Neural crest cell (in vitro differentiated cells): ENCODE results near the gene ME2. TPM values are rescaled to one million over a fixed set of nuclear protein-coding genes. Genes with fewer than 3 reads are reported as not detected.
"Not testable (repeated sequence)": the region's sequence is repeated elsewhere in the genome, so short reads cannot be mapped to it uniquely, and the experiment has no call there.

Source experiments
- DNase-seq: peaks from one replicate; pipeline ENCODE4 v3.0.0; 2021; ENCODE audit warnings: low read depth, mixed read lengths, low spot score
- H3K27ac Mint-ChIP-seq: one replicate; pipeline ENCODE4 v1.8.0; 2021; ENCODE audit warnings: mild to moderate bottlenecking, mixed read lengths; ENCODE audit not compliant: unreplicated experiment
- H3K27me3 Mint-ChIP-seq: 2 replicates; pipeline ENCODE4 v1.8.0; 2021; ENCODE audit warnings: low read depth, mild to moderate bottlenecking, mixed read lengths
- H3K36me3 Mint-ChIP-seq: 2 replicates; pipeline ENCODE4 v1.8.0; 2021; ENCODE audit warnings: low read depth, mild to moderate bottlenecking, mixed read lengths
- H3K4me1 Mint-ChIP-seq: 2 replicates; pipeline ENCODE4 v1.8.0; 2021; ENCODE audit warnings: mixed read lengths
- H3K4me3 Mint-ChIP-seq: one replicate; pipeline ENCODE4 v1.8.0; 2021; ENCODE audit warnings: mild to moderate bottlenecking, mixed read lengths
- H3K9me3 Mint-ChIP-seq: 2 replicates; pipeline ENCODE4 v1.8.0; 2021; ENCODE audit warnings: mixed read lengths
- total RNA-seq: library from RNA; stranded (reverse); gene quantifications from 2 replicates; pipeline ENCODE4 v1.2.1, GENCODE V29; 2021
- TF ChIP-seq, protein P1 (sequence below): fragments of 200-600 bp; sonication (generic); conservative IDR thresholded peaks from 2 replicates; pipeline ENCODE4 v1.5.0; 2021; ENCODE audit warnings: antibody characterized with exemption, mild to moderate bottlenecking

Gene ME2
- total RNA-seq, 1 donor from 2014 or later: 55.8 TPM

DNA sequence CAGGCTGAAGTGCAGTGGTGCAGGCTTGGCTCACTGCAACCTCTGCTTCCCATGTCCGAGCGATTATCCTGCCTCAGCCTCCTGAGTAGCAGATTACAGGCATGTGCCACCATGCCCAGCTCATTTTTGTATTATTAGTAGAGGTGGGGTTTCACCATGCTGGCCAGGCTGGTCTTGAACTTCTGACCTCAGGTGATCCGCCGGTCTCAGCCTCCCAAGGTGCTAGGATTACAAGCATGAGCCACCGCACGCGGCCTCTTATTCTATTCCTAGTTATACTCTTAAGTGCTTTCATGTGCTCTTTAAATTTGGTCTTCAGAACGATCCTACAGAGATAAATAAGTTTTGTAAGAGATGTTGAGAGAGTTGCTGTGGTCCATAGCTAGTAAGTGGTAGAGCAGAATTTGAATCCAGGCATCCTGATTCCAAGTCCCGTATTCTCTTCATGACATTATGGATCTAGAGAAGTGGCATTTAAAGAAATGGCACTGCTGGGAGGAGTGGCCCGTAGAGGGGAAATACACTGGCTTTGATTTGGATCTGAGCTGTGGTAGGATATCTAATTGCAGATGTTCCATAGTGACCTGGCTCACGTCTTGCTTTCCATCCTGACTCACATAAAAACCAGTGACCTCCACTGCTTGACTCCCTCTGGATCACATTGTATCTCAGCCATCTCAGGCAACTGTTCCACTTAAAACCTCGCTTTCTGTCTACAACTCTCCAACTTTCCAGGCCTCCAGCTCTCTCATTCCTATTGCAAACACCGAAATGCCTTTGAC lies 22.8 kb upstream of the ME2 start:
- no peak for DNase-seq
- no peak overlapping the region for H3K4me3 Mint-ChIP-seq
- TF ChIP-seq, protein P1, sequence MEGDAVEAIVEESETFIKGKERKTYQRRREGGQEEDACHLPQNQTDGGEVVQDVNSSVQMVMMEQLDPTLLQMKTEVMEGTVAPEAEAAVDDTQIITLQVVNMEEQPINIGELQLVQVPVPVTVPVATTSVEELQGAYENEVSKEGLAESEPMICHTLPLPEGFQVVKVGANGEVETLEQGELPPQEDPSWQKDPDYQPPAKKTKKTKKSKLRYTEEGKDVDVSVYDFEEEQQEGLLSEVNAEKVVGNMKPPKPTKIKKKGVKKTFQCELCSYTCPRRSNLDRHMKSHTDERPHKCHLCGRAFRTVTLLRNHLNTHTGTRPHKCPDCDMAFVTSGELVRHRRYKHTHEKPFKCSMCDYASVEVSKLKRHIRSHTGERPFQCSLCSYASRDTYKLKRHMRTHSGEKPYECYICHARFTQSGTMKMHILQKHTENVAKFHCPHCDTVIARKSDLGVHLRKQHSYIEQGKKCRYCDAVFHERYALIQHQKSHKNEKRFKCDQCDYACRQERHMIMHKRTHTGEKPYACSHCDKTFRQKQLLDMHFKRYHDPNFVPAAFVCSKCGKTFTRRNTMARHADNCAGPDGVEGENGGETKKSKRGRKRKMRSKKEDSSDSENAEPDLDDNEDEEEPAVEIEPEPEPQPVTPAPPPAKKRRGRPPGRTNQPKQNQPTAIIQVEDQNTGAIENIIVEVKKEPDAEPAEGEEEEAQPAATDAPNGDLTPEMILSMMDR: no peak
- peaks cover 40% of the 10 kb centered on the region for H3K4me1 Mint-ChIP-seq
- H3K36me3 Mint-ChIP-seq: no peaks in the 10 kb centered on the region
- H3K9me3 Mint-ChIP-seq: peaks cover 5% of the 10 kb centered on the region
- H3K27me3 Mint-ChIP-seq: no peaks in the 10 kb centered on the region
- H3K27ac Mint-ChIP-seq: no peak overlapping the region

DNA sequence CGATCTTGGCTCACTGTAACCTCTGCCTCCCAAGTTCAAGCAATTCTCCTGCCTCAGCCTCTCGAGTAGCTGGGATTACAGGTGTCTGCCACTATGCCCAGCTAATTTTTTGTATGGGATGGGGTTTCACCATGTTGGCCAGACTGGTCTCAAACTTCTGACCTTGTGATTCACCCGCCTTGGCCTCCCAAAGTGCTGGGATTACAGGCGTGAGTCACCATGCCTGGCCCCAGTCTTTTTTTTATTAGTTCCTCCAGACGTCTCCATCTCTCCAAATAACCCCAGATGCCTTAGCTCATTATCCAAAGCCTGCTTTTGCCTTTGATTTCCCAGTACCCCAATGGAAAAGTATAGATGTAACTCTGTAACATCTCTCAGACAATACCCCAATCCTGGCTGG lies 21.8 kb upstream of the ME2 start:
- not testable (repeated sequence) for H3K36me3 Mint-ChIP-seq, DNase-seq, H3K27me3 Mint-ChIP-seq, H3K4me3 Mint-ChIP-seq, H3K9me3 Mint-ChIP-seq, H3K27ac Mint-ChIP-seq
- peaks cover 40% of the 10 kb centered on the region for H3K4me1 Mint-ChIP-seq

DNA sequence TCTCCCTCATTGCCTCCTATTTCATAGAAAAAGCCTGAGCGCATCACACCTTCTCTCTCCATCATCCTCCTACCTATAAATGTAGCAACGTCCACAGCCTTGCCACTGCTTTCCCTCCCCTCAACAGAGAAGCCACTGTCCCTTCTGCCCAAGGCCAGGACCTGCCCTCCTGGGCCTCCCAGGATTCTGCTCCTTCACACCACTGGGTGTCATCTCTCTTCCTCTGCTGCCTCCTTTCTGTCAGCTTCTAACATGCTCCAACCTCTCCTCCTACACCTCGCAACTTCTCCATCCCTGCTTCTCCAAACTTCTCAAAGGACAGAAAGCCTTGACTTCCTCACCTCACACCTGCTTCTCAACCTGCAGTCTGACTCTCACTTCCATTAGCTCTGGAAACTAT lies 21.2 kb upstream of the ME2 start:
- Mint-ChIP-seq H3K27me3 (no peaks in the 10 kb centered on the region), H3K4me1 (peaks cover 38% of the 10 kb centered on the region), H3K4me3 (no peak overlapping the region), H3K36me3 (no peaks in the 10 kb centered on the region), H3K9me3 (peaks cover 4% of the 10 kb centered on the region), H3K27ac (no peak overlapping the region)
- DNase-seq: no peak
- TF ChIP-seq, protein P1: no peak

DNA sequence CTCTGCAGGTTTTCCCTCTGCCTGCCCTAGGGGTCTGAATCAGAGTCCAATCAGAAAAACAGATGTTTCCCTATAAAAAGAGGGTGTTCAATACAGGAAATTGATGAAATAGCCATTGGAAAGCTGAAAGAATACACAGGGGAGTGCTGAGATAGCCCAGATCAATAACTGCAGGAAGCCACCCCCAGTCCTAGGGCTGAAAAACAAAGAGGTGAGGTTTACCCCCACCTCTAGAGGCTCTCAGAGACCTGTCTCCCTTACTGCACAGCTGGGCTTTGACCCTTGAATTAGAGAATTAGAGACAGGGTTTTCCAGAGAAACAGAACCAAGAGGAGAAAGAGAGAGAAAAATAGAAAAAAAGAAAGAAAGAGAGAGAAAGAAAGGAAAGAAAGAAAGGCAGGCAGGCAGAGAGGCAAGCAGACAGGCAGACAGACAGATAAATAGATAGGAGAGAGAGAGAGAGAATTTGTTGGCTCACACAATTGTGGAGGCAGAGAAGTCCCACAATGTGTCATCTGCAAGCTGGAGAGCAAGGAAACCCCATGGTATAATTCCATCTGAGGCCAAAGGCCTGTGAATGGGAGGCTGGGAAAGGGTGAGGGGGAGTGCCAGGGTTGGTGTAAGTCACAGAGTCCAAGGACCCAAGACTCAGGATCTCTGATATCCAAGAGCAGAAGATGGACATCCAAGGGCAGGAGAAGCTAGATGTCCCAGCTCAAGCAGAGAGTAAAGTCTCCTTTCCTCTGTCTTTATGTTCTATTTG lies 18.9 kb upstream of the ME2 start:
- DNase-seq: no peak
- Mint-ChIP-seq H3K27ac (peak overlapping the region; percentile 10), H3K36me3 (no peaks in the 10 kb centered on the region), H3K4me1 (peaks cover 18% of the 10 kb centered on the region), H3K4me3 (no peak overlapping the region), H3K9me3 (no peaks in the 10 kb centered on the region), H3K27me3 (no peaks in the 10 kb centered on the region)
- TF ChIP-seq, protein P1: no peak

DNA sequence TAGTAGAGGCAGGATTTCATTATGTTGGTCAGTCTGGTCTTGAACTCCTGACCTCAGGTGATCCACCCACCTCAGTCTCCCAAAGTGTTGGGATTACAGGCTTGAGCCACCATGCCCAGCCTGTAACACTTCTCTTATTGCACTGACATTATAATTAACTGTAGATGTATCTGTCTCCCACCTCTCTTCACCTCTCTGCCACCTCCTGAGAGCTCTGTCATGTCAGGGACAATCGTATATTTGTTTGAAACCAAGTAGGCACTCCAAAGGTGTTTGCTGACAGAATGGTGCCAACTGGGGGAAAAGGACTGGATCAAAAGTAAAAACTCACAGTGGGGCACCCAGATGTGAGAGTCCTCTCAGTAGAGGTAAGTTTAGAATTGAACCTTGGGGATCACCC lies 17.3 kb upstream of the ME2 start:
- Mint-ChIP-seq H3K27ac (no peak overlapping the region), H3K4me3 (no peak overlapping the region), H3K27me3 (no peaks in the 10 kb centered on the region), H3K4me1 (peaks cover 14% of the 10 kb centered on the region), H3K9me3 (no peaks in the 10 kb centered on the region), H3K36me3 (no peaks in the 10 kb centered on the region)
- DNase-seq: no peak
- TF ChIP-seq, protein P1: no peak

DNA sequence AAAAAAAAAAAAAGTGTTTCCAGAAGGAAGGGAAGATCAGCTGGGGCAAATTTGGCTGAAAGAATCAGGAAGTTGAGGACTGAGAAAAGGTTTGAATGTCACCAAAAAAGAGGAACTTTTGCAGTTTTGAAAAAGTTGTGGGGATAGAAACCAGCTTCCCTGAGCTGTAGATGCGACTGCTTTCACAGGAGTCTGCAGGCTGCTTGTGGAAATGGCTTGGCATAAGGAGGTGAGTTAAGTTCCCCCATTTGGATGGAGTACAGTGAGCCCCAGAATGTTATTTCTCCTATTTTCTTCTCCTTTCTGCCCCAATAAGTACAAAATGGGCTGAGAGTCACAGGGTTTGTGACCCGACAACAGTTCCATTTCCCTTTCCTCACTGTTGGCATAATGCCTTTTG lies 16.5 kb upstream of the ME2 start:
- no peaks in the 10 kb centered on the region for H3K9me3 Mint-ChIP-seq
- H3K36me3 Mint-ChIP-seq: no peaks in the 10 kb centered on the region
- peaks cover 12% of the 10 kb centered on the region for H3K4me1 Mint-ChIP-seq
- TF ChIP-seq, protein P1: no peak
- no peak for DNase-seq
- H3K27me3 Mint-ChIP-seq: no peaks in the 10 kb centered on the region
- no peak overlapping the region for H3K4me3 Mint-ChIP-seq
- peak overlapping the region; percentile 62 for H3K27ac Mint-ChIP-seq
